Activated CD8-positive, alpha-beta memory T cell treated with anti-CD3 and anti-CD28 coated beads, Interleukin-2, amount 50 U/mL, for 1 hour (primary cell): Measurements from ENCODE around the gene PIRT.

Experiments used
- DNase-seq: peaks from one replicate; pipeline ENCODE4 v3.0.0-alpha.2; 2020; ENCODE audit errors: extremely low read depth

PIRT gene

GRCh38 chr17:10789694-10790271 lies 48.1 kb downstream of the PIRT start:
- DNase-seq: no peak

- DNase-seq: no peak
Measured at GRCh38 chr17:10787306-10788045, 50.4 kb downstream of the PIRT start.

- no peak for DNase-seq
Measured at GRCh38 chr17:10785295-10785694, 52.6 kb downstream of the PIRT start.

GRCh38 chr17:10779609-10780008 lies 58.3 kb downstream of the PIRT start:
- no peak for DNase-seq

- DNase-seq: no peak
Measured at GRCh38 chr17:10777890-10778289, 60.0 kb downstream of the PIRT start.

GRCh38 chr17:10777131-10777807 lies 60.6 kb downstream of the PIRT start:
- DNase-seq: no peak

GRCh38 chr17:10776381-10776780 lies 61.5 kb downstream of the PIRT start:
- DNase-seq: no peak

GRCh38 chr17:10775740-10776356 lies 62.0 kb downstream of the PIRT start:
- no peak for DNase-seq

GRCh38 chr17:10775058-10775457 lies 62.8 kb downstream of the PIRT start:
- DNase-seq: no peak

GRCh38 chr17:10773391-10773790 lies 64.5 kb downstream of the PIRT start:
- DNase-seq: no peak
